Motor neuron (in vitro differentiated cells): ENCODE measurements around the gene TDP1. TPM values are rescaled to one million over a fixed set of nuclear protein-coding genes. Genes with fewer than 3 reads are reported as not detected.
"Not testable (repeated sequence)": the region's sequence is repeated elsewhere in the genome, so short reads cannot be mapped to it uniquely, and the experiment has no call there.

Source experiments
- ATAC-seq, 8 experiments: fragments of 200-7000 bp; cut with Tn5 transposase; replicated peaks in 6 of 8; 2 replicates each; pipeline ENCODE4 v1.8.0; 2021; ENCODE audit warnings: mild to moderate bottlenecking in 8 of 8, moderate library complexity in 8 of 8
- H3K27ac ChIP-seq, 2 donors: fragments of 250-450 bp; sonication (Bioruptor Pico); 2 replicates each; pipeline ENCODE4 v1.9.0; 2021; ENCODE audit warnings: antibody characterized with exemption in 2 of 2, mild to moderate bottlenecking in 2 of 2, moderate library complexity in 1 of 2
- H3K4me1 ChIP-seq, 2 donors: fragments of 250-450 bp; sonication (Bioruptor Pico); replicated peaks in 1 of 2; 2 replicates each; pipeline ENCODE4 v1.6.1; 2021; ENCODE audit warnings: antibody characterized with exemption in 2 of 2, mild to moderate bottlenecking in 2 of 2, moderate library complexity in 1 of 2
- H3K4me3 ChIP-seq, 5 donors: fragments of 250-450 bp; sonication (Bioruptor Pico); 2 replicates each; pipeline ENCODE4 v1.9.0; 2021; ENCODE audit warnings: antibody characterized with exemption in 5 of 5, mild to moderate bottlenecking in 5 of 5, moderate library complexity in 4 of 5
- WGBS, 10 experiments: fragments of 450-650 bp; shearing (Covaris generic); methylation state at CpG; one replicate each; pipeline ENCODE4 v1.0.0; 2022; 5-methylcytosine and 5-hydroxymethylcytosine counted together
- in situ Hi-C, 9 experiments: fragments of 400-800 bp; cut with MboI; loops; one replicate each; pipeline ENCODE4 v1.15.0; 2021; ENCODE audit warnings: low sequenced_read_pairs in 9 of 9, low pct_unique_long_range_greater_than_20kb in 2 of 9; ENCODE audit not compliant: unreplicated experiment in 9 of 9
- total RNA-seq, 8 experiments: library from RNA; unstranded; fragments of 300-600 nt; gene quantifications; 2 replicates each; pipeline versions ENCODE4 v1.2.3 to v1.2.4, GENCODE V29; 2022

The TDP1 gene
- total RNA-seq, 8 experiments from 2014 or later, result 13.5 to 156 (median 29.0) TPM

- Histone ChIP-seq H3K27ac (no peak overlapping the region), H3K4me3 (no peak overlapping the region), H3K4me1 (no peaks in the 10 kb centered on the region)
- in situ Hi-C loops, result no loop called here
- 25 to 85% (median 72%) methylated on average over 1 to 5 of the region's 6 CpGs; no CpG with 5 or more reads in 2 of the 10 experiments for WGBS, 10 experiments
- ATAC-seq, result no peak
Measured at GRCh38 chr14:90072350-90072749, 116.6 kb downstream of the TDP1 start.

DNA sequence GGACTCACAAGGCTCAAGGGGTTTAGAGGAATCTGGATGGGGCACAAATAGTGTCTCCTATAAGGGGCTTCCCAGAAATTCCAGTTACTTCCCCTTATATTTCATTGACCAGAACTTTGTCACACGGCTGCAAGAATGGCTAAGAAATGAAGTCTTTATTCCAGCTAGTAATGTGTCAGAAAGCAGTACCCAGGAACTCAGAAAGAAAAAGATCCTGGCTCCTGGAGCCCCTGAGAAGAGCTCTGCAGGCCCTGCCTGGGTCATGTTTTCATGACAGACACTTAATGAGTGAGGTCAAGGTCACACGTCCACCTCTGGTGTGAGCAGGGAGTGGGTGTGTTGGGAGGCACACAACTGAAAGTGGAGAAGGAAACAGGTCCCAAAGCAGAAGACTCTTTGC lies 123.8 kb downstream of the TDP1 start:
- 0 to 83% (median 64%) methylated on average over 1 to 2 of the region's 2 CpGs; no CpG with 5 or more reads in 5 of the 10 experiments for WGBS, 10 experiments
- Histone ChIP-seq H3K4me3 (no peak overlapping the region), H3K4me1 (no peaks in the 10 kb centered on the region), H3K27ac (no peak overlapping the region)
- in situ Hi-C loops, result no loop called here
- no peak for ATAC-seq

DNA sequence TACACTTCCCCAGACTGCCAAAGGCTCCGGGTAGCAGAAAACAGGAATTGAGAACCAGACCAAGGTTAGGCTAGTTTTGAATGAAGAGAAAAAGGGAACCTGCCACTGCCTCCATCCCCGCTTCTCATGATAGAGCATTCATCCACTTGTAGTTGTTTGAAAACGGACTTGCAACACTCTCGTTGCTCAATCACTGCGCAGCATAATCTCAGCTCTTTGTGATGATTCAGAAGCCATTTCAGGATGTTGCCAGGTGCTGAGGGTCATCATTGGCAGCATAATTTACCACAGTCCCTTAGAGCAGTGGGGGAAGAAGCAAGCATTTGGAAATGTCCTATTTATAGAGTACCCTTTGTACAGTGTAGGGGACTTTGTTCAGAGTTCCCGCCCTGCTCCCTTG lies 131.7 kb downstream of the TDP1 start:
- H3K27ac ChIP-seq, result no peak overlapping the region
- H3K4me3 ChIP-seq, result no peak overlapping the region
- in situ Hi-C loops, result no loop called here
- WGBS, 10 experiments, result 31 to 100% (median 79%) methylated on average over 1 to 5 of the region's 6 CpGs
- ATAC-seq, result peak in 3 of 8 experiments; percentile 71 to 86 (median 84)
- H3K4me1 ChIP-seq, result no peaks in the 10 kb centered on the region

DNA sequence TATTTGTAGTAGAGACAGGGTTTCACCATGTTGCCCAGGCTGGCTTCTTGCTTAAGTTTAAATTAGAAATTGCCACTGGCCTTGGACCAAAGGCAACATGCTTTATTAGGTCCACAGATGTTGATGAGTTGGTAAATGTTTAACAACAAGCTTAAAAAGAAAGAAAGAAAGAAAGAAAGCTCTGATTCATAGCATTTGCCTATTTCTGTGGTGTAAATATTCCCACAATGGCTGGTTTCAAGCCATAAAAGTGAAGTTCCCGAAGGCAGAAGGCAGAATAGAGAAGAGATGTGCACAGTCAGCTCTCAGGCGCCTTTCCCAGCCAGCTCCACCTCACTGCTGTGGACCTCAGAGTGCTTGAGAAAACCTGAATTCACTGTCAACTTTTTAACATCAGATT lies 132.4 kb downstream of the TDP1 start:
- no peak overlapping the region for H3K27ac ChIP-seq
- H3K4me3 ChIP-seq, result no peak overlapping the region
- ATAC-seq, result peak in 1 of 8 experiments; percentile 44
- WGBS, 10 experiments, result 0 to 88% (median 47%) methylated on average over 1 to 2 of the region's 2 CpGs; no CpG with 5 or more reads in 3 of the 10 experiments
- in situ Hi-C loops, result no loop called here
- no peaks in the 10 kb centered on the region for H3K4me1 ChIP-seq

- H3K4me1 ChIP-seq, H3K27ac ChIP-seq, in situ Hi-C loops, H3K4me3 ChIP-seq: not testable (repeated sequence)
- peak in 1 of 8 experiments; percentile 49 for ATAC-seq
- 0 to 63% (median 36%) methylated on average over 2 to 5 of the region's 6 CpGs; no CpG with 5 or more reads in 3 of the 10 experiments for WGBS, 10 experiments
Measured at GRCh38 chr14:90089486-90089885, 133.8 kb downstream of the TDP1 start.

GRCh38 chr14:90091393-90091792 lies 135.7 kb downstream of the TDP1 start:
- Histone ChIP-seq H3K27ac (no peak overlapping the region), H3K4me1 (peaks cover 0 to 7% of the 10 kb centered on the region in 2 donors), H3K4me3 (no peak overlapping the region)
- WGBS, 10 experiments, result 0 to 78% (median 63%) methylated on average over 1 of the region's 1 CpG; no CpG with 5 or more reads in 6 of the 10 experiments
- ATAC-seq, result peak in 2 of 8 experiments; percentile 25 to 69
- in situ Hi-C loops, result no loop called here

- ATAC-seq, result peak in 1 of 8 experiments; percentile 13
- no peak overlapping the region for H3K4me3 ChIP-seq
- in situ Hi-C loops, result no loop called here
- peaks cover 0 to 7% of the 10 kb centered on the region in 2 donors for H3K4me1 ChIP-seq
- WGBS, 10 experiments, result 13 to 100% (median 75%) methylated on average over 1 to 2 of the region's 2 CpGs; no CpG with 5 or more reads in 3 of the 10 experiments
- H3K27ac ChIP-seq, result no peak overlapping the region
Measured at GRCh38 chr14:90093942-90094595, 138.3 kb downstream of the TDP1 start.

Other genes starting within 250 kb of the TDP1 start
- gene EFCAB11, start 1.2 kb upstream of the TDP1 start, total RNA-seq, result 10 to 100 TPM in 1 of 8 experiments, 1 to 10 TPM in 7; 3.5 to 13.2 (median 8.1) TPM
- 1 to 10 TPM in 1 of 8 experiments, under 1 TPM in 4, not detected in 3; 0.05 to 2.2 (median 0.24) TPM for gene KCNK13, start 106.1 kb downstream of the TDP1 start, total RNA-seq